IPS-NIHi11 (cell line): ENCODE results near the gene KIF12.

ENCODE experiments used
- DNase-seq: peaks from one replicate; pipeline ENCODE4 v3.0.0; 2012; ENCODE audit warnings: mixed read lengths, low spot score

Gene KIF12

DNA sequence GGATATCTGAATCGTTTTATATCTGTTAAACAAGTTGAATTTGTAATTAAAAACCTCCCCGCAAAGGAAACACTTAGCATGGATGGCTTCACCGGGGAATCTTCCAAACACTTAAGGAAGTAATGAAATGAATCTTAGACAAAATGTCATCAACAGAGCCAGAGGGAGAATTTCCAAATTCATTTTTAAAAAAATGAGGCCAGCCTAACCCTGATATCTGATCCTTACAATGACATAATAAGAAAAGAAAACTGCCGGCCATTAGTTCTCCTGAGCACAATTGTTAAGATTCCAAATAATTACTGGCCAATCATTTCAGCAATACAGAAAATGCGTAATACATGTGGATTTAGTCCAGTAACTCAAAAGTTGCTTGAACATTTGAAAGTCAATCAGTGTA is 6.1 kb upstream of the KIF12 start:
- DNase-seq: no peak

- no peak for DNase-seq
Measured at GRCh38 chr9:114102484-114102883, 3.4 kb upstream of the KIF12 start.

GRCh38 chr9:114100536-114100935 is 1.4 kb upstream of the KIF12 start:
- DNase-seq: no peak

GRCh38 chr9:114099669-114100270 is 678 bp upstream of the KIF12 start:
- no peak for DNase-seq

DNA sequence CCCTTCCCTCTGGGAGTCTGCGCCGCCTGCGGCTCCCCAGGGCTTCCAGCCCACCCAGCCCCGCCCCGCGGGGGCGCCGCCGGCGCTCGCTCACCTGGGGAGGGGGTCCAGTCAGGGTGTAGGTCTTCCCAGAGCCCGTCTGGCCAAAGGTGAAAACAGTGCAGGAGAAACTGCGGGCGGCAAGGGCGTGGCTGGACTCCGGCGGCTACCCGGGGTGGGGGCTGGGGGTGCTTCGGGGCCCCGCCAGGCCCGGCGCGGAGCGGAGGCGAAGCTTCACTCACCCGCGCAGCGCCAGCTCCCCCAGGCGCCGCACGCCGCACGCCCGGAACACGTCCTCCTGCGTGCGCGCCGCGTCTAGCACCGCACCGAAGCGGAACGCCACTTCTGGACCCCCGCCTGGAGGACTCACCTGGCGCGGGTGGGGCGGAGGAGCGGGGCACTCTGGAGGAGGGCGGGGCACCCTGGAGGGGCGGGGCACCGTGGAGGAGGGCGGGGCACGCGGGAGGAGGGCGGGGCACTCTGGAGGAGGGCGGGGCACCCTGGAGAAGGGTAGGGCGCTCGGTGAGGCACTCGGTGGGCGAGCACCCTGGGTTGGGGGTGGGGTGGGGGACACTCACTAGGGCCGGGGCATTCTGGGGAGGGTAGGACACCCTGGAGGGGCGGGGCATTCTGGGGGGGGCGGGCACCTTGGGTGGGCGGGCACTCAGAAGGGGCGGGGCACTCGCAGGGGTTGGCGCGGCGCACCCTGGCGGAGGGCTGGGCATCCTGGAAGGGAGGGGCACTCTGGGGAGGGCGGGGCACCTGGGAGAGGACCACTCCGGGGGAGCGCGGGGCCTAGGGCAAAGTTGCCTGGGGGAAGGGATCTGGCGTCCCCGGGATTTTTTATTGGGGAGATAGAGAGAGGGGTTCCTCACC is 814 bp downstream of the KIF12 start:
- peak; percentile 95 for DNase-seq

DNA sequence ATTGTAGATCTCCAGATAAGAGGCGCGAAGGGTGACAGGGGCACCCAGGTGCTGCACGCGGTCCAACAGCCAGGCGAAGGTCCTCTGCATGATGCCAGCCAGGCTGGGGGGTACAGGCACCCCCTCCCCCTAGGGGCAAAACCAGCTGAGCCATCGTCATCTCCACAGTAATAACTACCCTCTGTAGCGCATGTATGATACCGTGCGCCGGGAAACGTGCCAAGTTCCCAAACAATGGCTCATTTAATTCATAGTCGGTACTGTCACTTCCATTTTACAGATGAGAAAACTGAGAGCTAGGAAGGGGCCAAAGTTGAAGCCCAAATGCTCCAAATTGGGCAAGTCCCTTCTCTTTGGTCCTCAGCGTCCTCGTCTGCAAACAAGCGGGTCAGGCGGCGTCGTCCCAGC is 1.5 kb downstream of the KIF12 start:
- DNase-seq: no peak

- no peak for DNase-seq
Measured at GRCh38 chr9:114096866-114097612, 2.1 kb downstream of the KIF12 start.

DNA sequence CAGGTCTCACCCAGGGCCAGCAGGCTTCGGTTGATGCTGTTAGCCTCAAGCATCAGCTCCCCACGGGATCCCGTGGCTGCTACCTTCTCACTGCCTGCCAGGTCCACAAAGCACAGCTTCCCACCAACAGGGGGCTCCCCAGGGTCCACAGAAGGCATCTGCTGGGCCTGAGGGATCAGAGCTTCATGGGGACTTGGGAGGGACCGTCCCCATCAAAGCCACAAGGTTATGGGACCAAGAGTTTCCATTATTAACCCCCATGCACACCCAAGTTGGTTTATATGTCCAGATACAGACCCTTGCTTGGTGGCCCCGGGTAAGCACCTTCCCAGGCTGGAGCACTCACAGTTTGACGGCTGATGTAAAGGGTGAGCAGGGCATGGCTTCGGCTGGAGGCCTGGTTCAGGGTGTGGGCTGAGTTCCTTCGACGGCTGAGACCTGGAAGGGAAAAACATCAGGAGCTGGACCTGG is 3.0 kb downstream of the KIF12 start:
- DNase-seq: peak; percentile 74

DNA sequence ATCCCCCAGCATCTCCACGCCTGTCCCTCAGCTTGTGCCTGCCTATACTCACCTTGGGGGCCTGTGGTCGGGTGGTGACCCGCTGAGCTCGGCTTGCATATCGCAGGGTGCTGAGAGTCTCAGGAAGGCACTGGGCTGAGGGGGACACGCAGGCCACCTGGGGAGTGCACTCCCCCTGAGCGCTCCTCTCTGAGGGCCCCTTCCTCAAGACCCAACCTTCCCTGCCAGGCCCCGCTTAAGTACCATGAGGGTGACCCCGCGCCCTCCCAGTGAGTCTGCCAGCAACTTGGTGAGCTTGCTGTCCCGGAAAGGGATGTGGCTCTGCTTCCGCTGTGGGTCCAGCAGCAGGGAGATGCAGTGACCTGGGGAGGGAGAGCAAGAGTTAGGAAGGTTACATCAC is 4.1 kb downstream of the KIF12 start:
- DNase-seq: no peak

GRCh38 chr9:114093761-114094505 is 5.2 kb downstream of the KIF12 start:
- DNase-seq: no peak

DNA sequence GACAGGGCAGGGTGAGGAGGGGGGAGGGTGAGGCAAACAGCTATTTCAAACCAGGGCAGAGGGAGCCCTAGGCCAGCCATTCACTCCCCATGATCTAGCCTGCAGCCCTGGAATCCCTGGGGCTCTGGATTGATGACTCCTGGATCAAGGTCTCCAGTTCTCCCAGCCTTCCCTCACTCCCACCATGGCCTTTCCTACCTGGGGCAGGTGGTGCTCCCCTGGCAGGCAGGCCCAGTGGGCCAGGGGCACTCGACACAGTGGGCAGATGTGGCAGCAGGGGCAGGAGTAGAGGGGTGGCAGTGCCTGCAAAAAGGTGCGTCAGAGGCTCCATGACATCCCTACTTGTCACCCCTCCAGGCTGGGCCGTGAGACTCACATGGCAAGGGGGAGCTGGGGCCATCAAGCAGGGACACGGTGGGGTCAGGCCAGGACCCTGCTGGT is 6.0 kb downstream of the KIF12 start:
- no peak for DNase-seq

GRCh38 chr9:114092336-114092735 is 6.8 kb downstream of the KIF12 start:
- DNase-seq: no peak

GRCh38 chr9:114091711-114092110 is 7.4 kb downstream of the KIF12 start:
- DNase-seq: no peak

GRCh38 chr9:114090798-114091197 is 8.3 kb downstream of the KIF12 start:
- no peak for DNase-seq

DNA sequence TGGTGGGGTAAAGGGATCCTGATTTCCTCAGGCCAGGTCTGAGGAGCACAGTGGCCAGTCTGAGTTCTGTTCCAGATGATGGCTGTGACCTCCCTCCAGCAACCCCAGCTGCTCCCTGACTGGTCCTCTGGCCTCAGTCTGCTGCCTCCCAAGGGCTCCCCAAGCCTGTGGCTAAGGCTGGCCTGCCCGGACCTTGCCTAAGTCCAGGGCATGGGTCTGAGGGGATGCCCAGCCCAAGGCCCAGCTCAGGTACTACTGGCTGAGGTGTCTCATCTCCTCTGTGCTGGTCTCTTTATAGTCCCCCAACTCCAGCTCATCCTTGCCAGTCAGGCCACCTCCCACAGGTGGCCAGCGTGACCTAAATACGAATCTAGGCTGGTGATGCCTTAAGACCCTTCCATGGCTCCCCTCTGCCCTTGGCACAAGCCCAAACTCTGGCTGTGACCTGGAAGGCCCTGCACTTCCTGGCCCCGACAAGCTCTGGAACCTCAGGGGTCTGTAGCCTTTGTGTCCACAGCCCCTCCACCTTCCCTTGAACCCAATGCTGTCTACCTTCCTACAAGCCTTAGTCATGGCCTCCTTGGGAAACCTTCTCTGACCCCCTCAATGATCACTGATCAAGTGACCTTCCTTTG is 9.8 kb downstream of the KIF12 start:
- no peak for DNase-seq

DNA sequence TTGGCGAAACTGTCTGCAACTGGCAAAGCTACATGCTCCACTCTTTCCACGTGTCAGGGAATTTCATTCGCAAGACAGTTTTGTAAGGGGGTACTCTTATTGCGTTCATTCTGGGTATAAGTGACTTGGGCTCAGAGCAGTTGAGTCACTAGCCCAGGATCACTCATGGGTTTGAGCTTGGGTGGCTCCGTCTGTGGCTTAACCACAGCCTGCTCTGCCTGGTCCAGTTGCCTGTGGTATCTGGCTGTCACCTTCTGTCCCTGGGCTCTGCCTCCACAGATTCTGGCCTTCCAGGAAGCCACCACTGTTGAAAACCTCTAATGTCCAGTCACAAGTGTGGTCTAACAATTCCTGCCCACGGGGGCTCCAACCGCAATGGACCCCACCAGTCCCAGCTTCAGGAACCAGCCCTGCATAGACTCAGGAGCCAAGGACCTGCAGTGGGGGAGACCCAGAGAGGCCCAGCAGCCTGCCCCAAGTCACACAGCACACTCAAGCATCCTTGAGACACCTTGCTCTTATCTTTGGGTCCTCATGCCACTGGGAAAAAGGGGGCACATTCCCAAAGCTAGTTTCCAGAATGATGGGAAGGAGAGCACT is 10.4 kb downstream of the KIF12 start:
- DNase-seq: no peak

- DNase-seq: no peak
Measured at GRCh38 chr9:114087721-114088120, 11.4 kb downstream of the KIF12 start.

DNA sequence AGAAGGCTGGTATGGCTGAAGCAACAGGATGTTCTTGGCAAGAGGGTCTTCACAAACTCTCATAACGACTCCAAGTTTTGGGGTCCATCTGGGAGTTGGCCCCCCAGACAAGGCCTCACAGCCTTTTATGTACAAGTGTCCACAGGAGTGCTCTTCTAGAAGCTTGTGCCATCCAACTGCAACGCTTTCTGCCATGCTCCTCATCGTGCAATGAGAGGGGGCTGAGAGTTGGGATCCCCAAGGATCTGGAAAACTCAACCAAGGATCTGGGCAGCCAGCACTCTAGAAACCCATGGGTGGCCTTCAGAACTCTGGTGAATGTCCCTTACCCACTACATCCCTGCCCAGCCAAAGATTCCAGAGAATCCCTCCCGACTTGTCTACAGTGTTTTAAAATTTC is 12.5 kb downstream of the KIF12 start:
- no peak for DNase-seq

GRCh38 chr9:114086009-114086408 is 13.1 kb downstream of the KIF12 start:
- no peak for DNase-seq

- no peak for DNase-seq
Measured at GRCh38 chr9:114085387-114085789, 13.7 kb downstream of the KIF12 start.
